Raji (cell line): ENCODE measurements around the gene OTOS.

Source experiments
- POLR2A ChIP-seq: IDR thresholded peaks from 2 replicates; pipeline ENCODE4 v1.6.1; 2011; ENCODE audit warnings: low read depth, low read length, control low read depth; ENCODE audit not compliant: insufficient read depth

OTOS gene

GRCh38 chr2:240170883-240171282, 30.4 kb upstream of the OTOS start:
- no peak for TF ChIP-seq POLR2A

DNA sequence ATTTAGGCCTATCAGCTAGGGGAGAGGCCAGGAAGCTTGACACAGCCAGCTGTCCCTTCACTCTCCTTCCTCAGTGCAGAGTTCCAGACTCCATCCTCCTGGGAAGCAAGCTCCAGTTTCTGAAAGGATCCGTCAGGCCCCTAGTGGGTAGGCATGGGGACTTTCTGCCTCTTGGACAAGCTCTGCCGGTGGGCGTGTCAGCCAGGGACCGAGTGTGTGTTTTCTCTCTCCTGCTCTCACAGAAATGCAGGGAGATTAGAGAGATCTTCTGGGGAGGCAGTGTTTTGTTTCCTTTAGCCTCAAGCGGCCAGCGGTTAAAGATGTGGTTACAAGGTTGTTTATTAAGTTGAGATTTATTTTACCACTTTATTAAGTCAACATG, 29.9 kb upstream of the OTOS start:
- TF ChIP-seq POLR2A: no peak

DNA sequence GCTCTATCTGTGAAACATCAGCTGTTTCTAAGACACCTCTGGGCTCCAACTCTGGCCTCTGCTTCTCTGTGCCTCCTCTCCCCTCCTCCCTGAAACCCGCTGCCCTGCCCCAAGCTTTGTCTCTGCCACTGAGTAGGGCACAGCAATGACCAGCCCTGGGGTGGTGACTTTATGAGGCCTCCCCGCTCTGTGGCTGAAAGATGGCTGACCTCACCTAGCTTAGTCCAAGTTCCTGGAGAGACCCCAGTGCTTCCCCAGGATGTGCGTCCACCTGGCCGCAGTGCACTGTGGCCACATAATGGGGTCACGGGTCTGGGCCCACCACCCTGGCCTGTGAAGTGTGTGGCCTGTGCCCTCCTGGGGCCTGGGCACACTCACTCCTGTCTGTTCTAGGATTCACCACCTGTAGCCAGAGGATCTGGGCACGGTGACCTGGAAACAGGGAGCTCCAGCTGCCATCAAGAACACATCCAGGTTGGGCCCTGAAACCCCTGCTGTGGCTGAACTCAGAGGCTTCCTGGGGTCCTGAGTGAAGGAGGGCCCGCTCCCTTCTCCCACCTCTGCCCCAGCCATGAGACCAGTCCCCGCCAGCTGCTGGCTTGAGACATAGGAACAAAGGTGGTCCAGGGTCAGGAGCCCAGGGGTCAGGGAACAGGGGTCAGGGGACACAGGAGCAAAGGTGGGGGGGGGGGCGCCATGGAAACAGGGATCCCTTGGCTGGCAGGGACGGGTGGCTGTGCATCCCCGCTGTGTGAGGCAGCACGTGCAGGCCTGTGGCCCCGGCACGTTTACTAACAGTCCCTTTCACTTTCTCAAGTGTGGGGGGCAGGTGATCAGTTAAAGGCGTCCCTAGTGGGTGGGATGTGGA, 29.3 kb upstream of the OTOS start:
- no peak for TF ChIP-seq POLR2A

- TF ChIP-seq POLR2A: no peak
Observed at GRCh38 chr2:240168546-240169361, 28.3 kb upstream of the OTOS start.

DNA sequence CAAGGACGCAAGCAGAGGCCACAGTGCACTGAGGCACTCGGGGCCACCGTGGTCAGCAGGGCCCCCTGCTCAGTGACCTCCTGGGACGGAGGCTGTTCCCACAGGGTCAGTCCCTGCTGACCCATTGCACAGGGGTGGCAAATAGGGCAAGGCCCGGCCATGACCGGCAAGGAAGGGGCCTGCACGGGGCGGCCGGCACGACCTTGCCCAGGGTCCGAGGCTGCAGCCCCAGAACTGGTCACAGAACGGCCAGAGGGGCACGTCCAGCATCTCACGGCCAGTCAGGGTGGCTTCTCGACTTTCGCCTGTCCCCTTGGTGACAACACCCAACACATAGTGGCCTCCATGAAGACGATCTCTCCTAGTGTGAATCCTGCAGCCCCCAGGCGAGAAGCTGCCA, 27.6 kb upstream of the OTOS start:
- TF ChIP-seq POLR2A: no peak

GRCh38 chr2:240167588-240167880, 27.1 kb upstream of the OTOS start:
- no peak for TF ChIP-seq POLR2A

DNA sequence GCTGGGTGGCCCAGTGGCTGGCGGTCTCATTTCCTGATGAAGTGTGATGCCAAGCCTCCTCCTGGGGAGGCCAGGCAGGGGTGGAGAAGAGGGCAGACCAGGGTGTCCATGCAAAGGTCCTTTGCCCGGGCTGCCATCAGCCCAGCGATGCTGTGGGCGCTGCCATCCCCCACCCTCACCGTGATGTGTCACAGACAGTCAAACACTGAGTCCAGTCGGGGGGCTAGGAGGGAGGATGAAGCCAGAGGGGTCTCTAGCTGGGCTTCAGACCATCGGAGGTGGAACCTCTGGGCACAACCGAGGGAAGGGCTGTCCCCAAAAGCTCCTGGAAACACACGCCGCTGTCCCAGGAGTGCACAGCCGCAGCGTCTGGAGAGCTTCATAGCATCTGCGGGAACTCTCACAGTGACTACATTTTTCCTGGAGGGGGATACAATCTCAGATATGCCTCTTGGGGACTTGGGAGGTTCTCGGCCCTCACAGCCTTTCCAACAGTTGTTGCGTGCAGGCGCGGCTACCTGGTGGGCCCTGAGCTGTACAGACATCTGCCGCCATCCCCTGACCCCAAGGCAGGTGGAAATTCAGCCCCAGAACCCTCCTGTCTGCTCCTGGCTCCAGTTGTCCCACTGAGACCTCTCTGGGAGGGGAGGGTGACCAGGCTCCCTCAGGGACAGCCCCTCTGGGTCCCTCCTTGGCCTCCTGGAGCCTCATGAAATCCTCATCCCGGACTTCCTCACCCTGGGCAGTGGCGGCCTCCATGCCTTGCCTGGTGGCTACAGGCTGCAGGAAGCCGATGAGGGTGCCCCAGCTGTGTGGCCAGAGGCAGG, 26.5 kb upstream of the OTOS start:
- no peak for TF ChIP-seq POLR2A

GRCh38 chr2:240166191-240166590, 25.7 kb upstream of the OTOS start:
- no peak for TF ChIP-seq POLR2A

DNA sequence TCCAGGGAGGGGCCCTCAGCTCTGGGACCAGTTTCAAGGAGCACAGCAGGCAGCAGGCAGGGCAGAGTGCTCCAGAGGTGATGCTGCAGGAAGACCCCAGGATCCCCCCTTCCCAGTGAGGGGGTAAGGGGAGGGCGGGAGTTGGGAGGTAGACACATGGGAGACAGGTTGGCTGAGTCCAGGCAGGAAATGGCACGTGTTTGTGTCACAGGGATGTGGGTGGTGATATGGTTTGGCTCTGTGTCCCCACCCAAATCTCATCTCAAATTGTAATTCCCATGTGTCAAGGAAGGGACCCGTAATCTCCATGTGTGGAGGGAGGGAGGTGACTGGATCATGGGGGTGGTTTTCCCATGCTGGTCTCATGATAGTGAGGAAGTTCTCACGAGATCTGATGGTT, 25.2 kb upstream of the OTOS start:
- TF ChIP-seq POLR2A: no peak

DNA sequence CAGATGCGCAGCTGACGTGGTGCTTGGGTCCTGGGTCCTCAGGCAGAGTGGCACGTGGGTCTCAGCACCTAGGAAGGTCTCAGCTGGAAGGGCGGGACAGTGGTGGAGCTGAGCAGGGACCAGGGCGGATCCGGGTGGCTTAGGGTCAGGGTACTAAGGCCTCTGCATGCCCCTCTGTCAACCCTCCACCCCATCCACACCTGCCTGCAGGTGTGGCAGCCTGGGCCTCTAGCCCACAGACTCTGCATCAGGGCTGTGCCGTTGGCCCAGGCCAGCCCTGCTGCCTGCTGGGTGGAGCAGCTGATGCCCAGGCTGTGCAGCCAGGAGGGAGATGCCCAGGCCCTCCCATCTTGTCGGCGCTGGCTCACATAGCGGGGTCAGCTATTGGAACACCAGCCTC, 24.6 kb upstream of the OTOS start:
- no peak for TF ChIP-seq POLR2A

- TF ChIP-seq POLR2A: no peak
Observed at GRCh38 chr2:240164586-240164985, 24.1 kb upstream of the OTOS start.

DNA sequence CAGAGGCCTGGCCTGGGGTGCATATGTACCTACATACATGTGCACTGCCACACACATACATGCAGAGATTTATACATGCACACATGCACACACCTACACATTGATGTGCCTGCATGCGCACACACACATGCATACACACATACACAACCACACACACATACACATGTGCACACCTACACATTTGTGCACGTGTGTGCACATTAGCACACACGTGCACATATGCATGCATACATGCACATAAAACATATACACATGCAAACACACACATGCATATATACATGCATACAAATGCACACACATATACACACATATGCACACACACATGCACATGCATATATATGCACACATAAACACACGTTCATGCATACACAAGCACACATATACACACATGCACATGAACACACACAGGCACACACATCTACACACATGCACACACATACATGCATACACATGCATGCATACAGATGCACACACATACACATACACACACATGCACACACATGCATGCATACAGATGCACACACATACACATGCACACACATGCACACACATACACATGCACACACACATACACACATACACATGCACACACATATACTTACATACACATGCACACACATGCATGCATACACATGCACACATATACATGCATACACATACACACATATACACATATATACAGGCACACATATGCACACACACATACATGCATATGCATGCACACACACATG, 23.6 kb upstream of the OTOS start:
- TF ChIP-seq POLR2A: no peak

DNA sequence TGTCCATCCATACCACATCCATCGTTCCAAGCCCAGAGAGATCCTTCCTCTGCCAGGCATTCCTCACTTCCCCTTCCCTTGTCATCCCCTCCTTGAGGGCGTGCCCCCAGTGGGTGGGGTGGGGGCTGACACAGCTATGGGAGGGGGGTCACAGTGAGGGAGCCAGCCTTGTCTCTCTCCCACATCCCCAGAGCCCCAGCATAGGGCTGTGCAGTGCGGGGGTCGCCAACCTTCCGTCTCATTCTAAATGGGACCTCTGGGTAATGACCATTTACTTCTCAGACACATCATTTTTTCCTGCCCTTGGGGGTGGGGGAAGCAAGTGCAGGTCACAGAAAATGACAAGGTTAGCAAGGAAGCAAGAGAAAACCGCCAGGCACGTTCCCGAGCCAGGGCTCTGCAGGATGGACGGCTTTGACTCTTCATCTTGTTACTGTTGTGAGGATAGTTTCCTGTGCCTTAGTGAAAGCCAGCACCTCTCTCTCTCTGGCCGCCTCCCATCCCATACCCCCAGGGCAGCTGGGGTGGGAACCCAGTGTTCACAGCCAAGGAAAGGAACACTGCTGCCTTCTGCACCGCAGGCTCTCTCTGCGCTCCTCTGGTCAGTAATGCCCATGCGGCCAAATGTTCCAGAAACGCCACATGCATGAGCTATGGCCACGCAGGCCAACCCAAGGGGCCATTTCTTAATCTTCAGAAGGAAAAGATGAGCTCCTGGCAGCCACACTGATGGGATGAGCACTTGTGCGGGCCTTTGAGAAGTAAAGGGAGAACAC, 22.7 kb upstream of the OTOS start:
- no peak for TF ChIP-seq POLR2A

- no peak for TF ChIP-seq POLR2A
Observed at GRCh38 chr2:240162531-240162930, 22.1 kb upstream of the OTOS start.
